ENCODE results near the gene HDAC4. TPM values are rescaled to one million over a fixed set of nuclear protein-coding genes. Genes with fewer than 3 reads are reported as not detected.

The HDAC4 gene
- total RNA-seq, 2 experiments from 2014 or later = 32.0 to 35.6 TPM

DNA sequence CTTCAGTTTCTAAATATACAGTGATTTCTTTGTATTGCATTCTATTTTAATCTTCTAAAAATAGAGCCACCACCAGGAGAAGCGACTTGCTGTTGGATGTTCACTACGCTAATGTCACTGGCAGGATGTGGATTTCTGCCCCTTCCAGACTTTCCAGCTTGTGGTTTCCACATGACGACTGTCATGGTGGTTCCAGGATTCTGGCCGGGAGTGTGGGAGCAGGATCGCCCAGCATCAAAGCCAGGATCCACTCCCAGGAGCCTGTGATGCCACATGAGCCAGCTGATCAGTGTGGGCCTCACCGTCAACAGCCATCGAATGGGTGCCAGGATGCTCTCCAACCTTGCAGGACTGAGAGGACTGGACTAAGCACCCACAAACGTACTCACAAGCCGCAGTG lies 148.8 kb downstream of the HDAC4 start:
- CTCF ChIA-PET = interaction anchor here (1.6 to 2.1 kb wide), 4 partner anchors 15 to 107 kb away, joined by 4 to 7 read pairs (median 5); no protein-coding TSS in a partner anchor
- H3K4me1 Mint-ChIP-seq (ENCODE audit: low read depth) = peaks cover 75% of the 10 kb centered on the region
- H3K4me3 Mint-ChIP-seq = no peak overlapping the region
- intact Hi-C loops (cut with micrococcal nuclease) = no loop called here
- H3K36me3 Mint-ChIP-seq (ENCODE audit: low read depth) = no peaks in the 10 kb centered on the region
- no peak for DNase-seq
- no peaks in the 10 kb centered on the region for H3K9me3 Mint-ChIP-seq
- no peaks in the 10 kb centered on the region for H3K27me3 Mint-ChIP-seq (ENCODE audit: low read depth)
- no peak overlapping the region for H3K27ac Mint-ChIP-seq

DNA sequence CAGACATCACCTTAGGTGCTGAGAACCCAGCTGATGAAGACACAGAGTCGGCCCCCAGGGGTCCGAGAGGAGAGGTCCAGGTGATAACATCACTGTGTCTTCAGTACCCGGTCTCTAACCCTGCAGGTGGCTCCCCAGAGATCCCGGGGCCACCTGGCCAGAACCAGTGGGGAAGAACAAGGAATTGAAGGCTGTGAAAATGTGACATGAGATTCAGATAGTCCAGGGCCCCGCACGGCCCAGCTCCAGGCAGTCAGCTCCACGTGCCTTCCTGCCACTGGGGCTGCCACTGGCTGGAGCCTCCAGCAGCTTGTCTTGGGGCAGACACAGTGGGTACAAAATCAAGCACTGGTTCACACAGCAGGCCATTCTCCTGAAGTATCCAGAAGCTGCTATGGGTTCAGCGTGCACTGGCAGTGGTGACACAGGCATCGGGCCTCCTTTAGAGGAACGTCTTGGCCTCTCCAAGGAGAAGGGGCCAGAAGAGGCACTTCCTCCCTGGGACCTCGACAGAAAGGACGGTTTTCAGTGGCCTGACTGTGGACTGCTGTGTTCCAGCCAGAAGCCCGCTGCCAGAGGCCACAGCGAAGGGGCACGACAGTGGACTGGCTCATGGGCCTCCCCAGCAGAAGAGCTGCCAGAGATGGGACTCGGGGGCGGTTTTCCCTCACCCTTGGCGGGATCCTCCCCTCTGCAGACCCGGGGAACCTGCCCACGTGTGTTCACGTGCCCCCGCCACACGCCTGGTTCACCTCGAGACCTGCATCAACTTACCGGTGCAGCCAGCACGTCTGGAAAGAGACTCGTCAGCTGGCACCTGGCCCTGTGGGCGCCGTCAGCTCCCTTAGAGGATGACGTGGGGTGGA lies 150.4 kb downstream of the HDAC4 start:
- CTCF ChIA-PET = interaction anchor here (0.8 to 2.1 kb wide), 4 partner anchors 13 to 34 kb away, joined by 3 to 6 read pairs (median 4); no protein-coding TSS in a partner anchor
- Mint-ChIP-seq H3K4me3 (no peak overlapping the region), H3K9me3 (no peaks in the 10 kb centered on the region), H3K27ac (no peak overlapping the region), H3K36me3 (ENCODE audit: low read depth) (no peaks in the 10 kb centered on the region), H3K4me1 (ENCODE audit: low read depth) (peaks cover 67% of the 10 kb centered on the region), H3K27me3 (ENCODE audit: low read depth) (no peaks in the 10 kb centered on the region)
- DNase-seq = no peak
- intact Hi-C loops (cut with micrococcal nuclease) = no loop called here

DNA sequence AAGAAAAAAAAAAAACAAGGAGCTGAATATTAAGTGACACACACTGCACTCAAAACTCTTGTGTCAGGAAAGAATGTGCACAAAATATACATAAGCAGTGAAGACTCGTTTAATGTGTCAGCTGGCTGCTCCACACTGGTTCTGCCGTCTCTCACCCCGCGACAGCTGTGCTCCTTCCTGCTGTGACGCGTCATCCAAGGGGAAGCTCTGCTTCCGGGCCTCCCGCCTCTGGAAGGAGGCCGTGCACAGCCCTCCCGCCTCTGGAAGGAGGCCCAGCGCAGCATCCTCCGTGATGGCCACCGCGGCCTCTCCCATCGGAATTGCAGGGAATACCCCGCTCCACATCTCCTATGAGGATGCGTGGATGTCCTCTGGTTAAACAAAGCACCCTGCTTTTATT lies 151.0 kb downstream of the HDAC4 start:
- Mint-ChIP-seq H3K27me3 (ENCODE audit: low read depth) (no peaks in the 10 kb centered on the region), H3K9me3 (no peaks in the 10 kb centered on the region), H3K4me1 (ENCODE audit: low read depth) (peaks cover 66% of the 10 kb centered on the region), H3K36me3 (ENCODE audit: low read depth) (no peaks in the 10 kb centered on the region), H3K27ac (no peak overlapping the region), H3K4me3 (no peak overlapping the region)
- CTCF ChIA-PET = no interaction called here
- DNase-seq = no peak
- intact Hi-C loops (cut with micrococcal nuclease) = no loop called here

DNA sequence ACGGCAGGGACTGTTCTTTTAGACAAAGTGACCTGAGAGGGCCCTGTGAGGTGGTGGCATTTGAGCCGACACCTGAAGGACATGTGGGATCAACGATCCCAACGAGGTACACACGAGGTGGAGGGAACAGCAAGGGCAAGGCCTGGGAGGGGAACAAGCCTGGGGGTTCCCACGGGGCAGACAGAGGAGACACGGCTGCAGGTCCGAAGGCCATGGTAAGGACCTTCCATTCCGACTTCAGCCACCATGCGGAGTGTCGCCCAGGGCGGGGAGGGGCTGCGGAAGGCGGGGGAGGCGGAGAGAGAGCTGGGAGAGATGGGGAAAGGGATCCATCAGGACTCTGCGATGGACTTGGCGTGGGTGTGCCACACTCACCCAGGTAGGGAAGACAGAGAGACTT lies 151.8 kb downstream of the HDAC4 start:
- peaks cover 60% of the 10 kb centered on the region for H3K4me1 Mint-ChIP-seq (ENCODE audit: low read depth)
- DNase-seq = no peak
- no peak overlapping the region for H3K4me3 Mint-ChIP-seq
- no peaks in the 10 kb centered on the region for H3K36me3 Mint-ChIP-seq (ENCODE audit: low read depth)
- H3K9me3 Mint-ChIP-seq = no peaks in the 10 kb centered on the region
- no peaks in the 10 kb centered on the region for H3K27me3 Mint-ChIP-seq (ENCODE audit: low read depth)
- CTCF ChIA-PET = no interaction called here
- H3K27ac Mint-ChIP-seq = no peak overlapping the region
- intact Hi-C loops (cut with micrococcal nuclease) = no loop called here

DNA sequence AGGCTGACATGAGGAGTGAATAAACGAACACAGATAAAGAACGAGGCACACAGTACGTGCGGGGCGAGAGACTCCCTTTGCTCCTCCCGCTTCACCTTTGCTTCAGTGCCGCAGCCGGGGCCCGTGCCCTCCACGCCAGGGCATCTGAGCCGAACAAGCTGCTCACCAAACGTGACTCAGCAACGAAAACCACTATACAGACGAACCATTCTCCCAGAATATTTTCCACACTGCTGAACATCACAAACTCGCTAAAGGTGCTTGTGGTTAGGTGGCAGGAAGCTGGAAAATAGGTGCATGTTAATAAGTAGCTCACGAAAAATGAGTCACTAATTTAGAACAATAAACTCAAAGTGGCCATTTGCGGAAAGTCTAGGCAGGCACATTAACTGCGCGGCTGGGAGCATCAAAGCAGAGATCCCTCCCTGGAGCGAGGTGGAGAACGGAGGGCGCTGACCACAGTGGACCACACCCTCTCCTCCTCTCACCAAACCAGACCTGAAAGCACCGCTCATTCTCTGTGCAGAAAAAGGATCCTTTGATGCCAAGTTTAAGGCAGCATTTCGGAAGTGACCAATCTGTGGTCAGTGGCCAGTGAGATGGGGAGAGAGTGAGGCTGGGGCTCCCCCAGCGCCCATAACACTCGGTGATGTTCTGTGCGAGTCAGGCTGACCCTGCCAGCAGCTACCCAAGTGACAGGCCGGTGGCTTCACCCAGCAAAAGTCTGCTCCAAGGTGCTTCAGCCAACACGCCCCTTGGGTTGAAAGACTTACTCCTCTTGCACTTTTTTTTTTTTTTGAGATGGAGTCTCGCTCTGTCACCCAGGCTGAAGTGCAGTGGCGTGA lies 153.2 kb downstream of the HDAC4 start:
- CTCF ChIA-PET = interaction anchor here (0.8 kb wide), 1 partner anchor 19 kb away, joined by 3 read pairs; no protein-coding TSS in a partner anchor

DNA sequence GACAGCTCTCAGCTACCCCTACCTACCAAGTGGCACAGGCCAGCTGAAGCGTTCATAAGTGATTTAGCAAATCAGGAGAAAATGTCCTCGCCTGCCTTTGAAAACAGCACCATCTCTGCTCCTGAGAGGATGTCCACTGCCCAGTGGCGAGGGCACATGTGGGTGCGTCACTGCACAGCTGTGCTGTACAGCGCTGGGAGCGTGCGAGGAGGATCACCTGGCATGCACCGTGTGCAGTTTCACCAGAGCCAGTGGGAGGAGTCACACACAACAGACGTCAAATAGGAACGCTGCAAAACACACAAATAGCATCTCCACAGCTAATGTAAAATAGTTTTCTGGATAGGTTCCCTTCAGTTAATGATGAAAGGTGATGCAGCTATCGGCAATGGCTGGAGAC lies 154.1 kb downstream of the HDAC4 start:
- DNase-seq = no peak
- no peaks in the 10 kb centered on the region for H3K9me3 Mint-ChIP-seq
- H3K4me3 Mint-ChIP-seq = no peak overlapping the region
- peaks cover 54% of the 10 kb centered on the region for H3K4me1 Mint-ChIP-seq (ENCODE audit: low read depth)
- no peaks in the 10 kb centered on the region for H3K36me3 Mint-ChIP-seq (ENCODE audit: low read depth)
- intact Hi-C loops (cut with micrococcal nuclease) = loop anchor here (1.0 kb wide), 1 partner anchor 12 kb away; no protein-coding TSS in a partner anchor
- H3K27me3 Mint-ChIP-seq (ENCODE audit: low read depth) = no peaks in the 10 kb centered on the region
- CTCF ChIA-PET = interaction anchor here (1.1 kb wide), 1 partner anchor 21 kb away, joined by 4 read pairs; no protein-coding TSS in a partner anchor
- H3K27ac Mint-ChIP-seq = no peak overlapping the region

More for the DNA sequence above, 153.2 kb downstream of the HDAC4 start:
- intact Hi-C loops (cut with micrococcal nuclease) = loop anchor here (1.0 kb wide), 1 partner anchor 11 kb away; no protein-coding TSS in a partner anchor
- H3K4me1 Mint-ChIP-seq (ENCODE audit: low read depth) = peaks cover 57% of the 10 kb centered on the region
- H3K36me3 Mint-ChIP-seq (ENCODE audit: low read depth) = no peaks in the 10 kb centered on the region
- H3K9me3 Mint-ChIP-seq = no peaks in the 10 kb centered on the region
- peak overlapping the region; percentile 12 for H3K27ac Mint-ChIP-seq
- H3K4me3 Mint-ChIP-seq = no peak overlapping the region
- no peaks in the 10 kb centered on the region for H3K27me3 Mint-ChIP-seq (ENCODE audit: low read depth)
- peak; percentile 61 for DNase-seq

DNA sequence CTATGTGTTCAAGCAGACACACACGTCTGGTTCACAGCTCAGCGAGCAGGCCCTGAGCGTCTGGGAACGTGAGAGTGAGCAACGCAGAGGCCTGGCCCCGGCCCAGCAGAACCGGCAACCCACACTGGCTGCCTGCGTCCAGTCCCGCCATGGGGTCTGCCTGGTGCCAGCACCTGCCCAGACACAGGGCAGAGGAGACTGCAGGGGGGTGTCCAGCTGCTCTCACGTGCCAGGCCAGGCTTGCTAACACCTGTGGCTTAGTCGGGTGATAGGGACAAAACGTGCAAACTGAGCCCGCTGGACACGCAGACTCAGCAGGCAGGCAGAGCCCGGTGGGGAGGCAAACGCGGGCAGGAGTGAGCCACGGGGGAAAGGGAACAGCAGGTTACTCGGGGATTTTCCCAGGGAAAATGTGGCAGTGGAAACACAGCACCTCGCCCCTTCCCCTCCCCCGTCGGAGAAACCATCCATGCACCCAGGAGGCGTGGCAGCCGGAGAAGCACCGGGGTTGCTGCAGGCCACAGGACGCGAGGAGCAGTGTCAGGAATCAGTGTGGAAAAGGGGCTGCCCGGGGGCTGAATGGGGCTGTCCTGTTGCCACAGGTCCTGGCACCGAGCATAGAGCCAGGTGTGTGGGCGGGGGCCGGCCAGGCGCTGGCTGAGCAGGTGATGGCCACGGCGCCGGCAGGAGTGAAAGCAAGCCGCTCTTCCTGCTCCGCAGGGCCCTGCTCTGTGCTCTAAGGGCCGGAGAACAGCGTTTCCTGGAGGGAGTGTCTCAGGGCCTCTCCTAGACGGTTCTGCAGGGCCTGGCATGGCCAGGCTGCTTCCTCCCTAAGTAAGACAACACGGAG lies 154.7 kb downstream of the HDAC4 start:
- intact Hi-C loops (cut with micrococcal nuclease) = no loop called here
- Mint-ChIP-seq H3K27me3 (ENCODE audit: low read depth) (no peaks in the 10 kb centered on the region), H3K27ac (no peak overlapping the region), H3K4me3 (no peak overlapping the region), H3K9me3 (no peaks in the 10 kb centered on the region), H3K36me3 (ENCODE audit: low read depth) (no peaks in the 10 kb centered on the region), H3K4me1 (ENCODE audit: low read depth) (peaks cover 56% of the 10 kb centered on the region)
- CTCF ChIA-PET = interaction anchor here (1.1 kb wide), 1 partner anchor 22 kb away, joined by 4 read pairs; no protein-coding TSS in a partner anchor
- DNase-seq = no peak

DNA sequence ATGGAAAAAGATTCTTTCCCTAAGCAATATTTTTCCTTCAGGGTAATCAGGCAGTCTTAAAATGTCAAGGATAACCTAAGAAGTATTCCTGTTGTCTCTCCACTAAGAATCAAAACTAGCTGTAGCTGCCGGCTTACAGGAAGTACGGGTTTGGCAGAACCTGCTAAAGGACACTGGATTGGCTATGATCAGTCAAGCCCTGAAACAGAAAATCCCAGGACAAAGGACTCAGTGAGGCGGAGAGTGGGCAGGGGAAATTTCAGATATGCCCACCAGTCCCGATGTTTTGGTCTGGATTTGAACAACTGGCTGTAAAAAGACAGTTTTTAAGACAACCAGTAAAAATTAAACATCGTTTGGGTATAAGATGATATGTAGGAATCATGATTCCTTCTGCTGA lies 155.7 kb downstream of the HDAC4 start:
- intact Hi-C loops (cut with micrococcal nuclease) = no loop called here
- H3K9me3 Mint-ChIP-seq = no peaks in the 10 kb centered on the region
- H3K4me3 Mint-ChIP-seq = no peak overlapping the region
- H3K27me3 Mint-ChIP-seq (ENCODE audit: low read depth) = no peaks in the 10 kb centered on the region
- no peak for DNase-seq
- CTCF ChIA-PET = no interaction called here
- H3K36me3 Mint-ChIP-seq (ENCODE audit: low read depth) = peaks cover 1% of the 10 kb centered on the region
- H3K27ac Mint-ChIP-seq = no peak overlapping the region
- peaks cover 65% of the 10 kb centered on the region for H3K4me1 Mint-ChIP-seq (ENCODE audit: low read depth)

DNA sequence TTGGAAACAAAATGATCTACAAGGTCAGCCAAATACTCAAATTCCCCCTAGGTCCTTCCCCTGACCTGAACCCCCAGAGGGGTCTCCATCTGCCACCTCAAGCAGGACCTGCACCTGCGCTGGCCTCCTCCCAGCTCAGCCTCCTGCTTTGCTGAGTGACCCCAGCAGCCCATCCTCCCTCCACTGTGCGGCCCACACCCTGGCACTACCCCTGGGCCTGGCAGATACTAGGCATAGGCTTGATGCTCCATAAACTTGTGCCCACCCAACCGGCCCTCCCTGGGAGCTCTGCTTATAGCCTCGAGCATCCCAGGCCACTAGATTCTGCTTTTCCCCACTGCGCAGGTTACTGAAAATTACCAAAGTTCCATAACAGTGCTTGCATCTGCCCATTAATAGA lies 156.2 kb downstream of the HDAC4 start:
- Mint-ChIP-seq H3K27ac (no peak overlapping the region), H3K9me3 (no peaks in the 10 kb centered on the region), H3K27me3 (ENCODE audit: low read depth) (no peaks in the 10 kb centered on the region), H3K4me1 (ENCODE audit: low read depth) (peaks cover 68% of the 10 kb centered on the region), H3K36me3 (ENCODE audit: low read depth) (peaks cover 1% of the 10 kb centered on the region), H3K4me3 (no peak overlapping the region)
- intact Hi-C loops (cut with micrococcal nuclease) = no loop called here
- no peak for DNase-seq
- CTCF ChIA-PET = no interaction called here

DNA sequence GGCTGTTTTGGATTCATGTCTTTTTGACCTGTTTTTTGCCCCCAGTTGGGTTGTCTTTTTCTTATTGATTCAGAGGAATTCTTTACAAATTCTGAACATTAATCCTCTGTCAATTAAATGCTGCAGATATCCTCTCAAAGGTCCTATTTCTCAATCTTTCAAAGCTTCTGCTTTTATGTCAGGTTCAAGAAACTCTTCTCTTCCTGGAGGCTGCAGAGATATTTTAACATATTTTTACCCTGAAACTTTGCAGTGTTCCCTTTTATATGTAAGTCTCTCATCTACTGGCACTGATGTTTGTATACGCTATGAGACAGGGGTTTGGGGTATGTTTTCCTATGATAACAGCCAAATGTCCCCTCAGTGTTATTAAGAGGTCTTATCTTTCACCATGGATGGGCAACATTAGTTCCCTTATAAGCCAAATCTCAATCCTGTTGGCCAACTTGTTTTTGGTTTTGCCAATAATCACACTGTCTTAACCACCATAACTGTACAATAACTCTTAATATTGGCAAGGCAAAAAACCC lies 159.3 kb downstream of the HDAC4 start:
- H3K9me3 Mint-ChIP-seq = no peaks in the 10 kb centered on the region
- no peak overlapping the region for H3K4me3 Mint-ChIP-seq
- DNase-seq = no peak
- peak overlapping the region; percentile 37 for H3K27ac Mint-ChIP-seq
- peaks cover 1% of the 10 kb centered on the region for H3K36me3 Mint-ChIP-seq (ENCODE audit: low read depth)
- CTCF ChIA-PET = no interaction called here
- no peaks in the 10 kb centered on the region for H3K27me3 Mint-ChIP-seq (ENCODE audit: low read depth)
- peaks cover 60% of the 10 kb centered on the region for H3K4me1 Mint-ChIP-seq (ENCODE audit: low read depth)
- intact Hi-C loops (cut with micrococcal nuclease) = no loop called here

DNA sequence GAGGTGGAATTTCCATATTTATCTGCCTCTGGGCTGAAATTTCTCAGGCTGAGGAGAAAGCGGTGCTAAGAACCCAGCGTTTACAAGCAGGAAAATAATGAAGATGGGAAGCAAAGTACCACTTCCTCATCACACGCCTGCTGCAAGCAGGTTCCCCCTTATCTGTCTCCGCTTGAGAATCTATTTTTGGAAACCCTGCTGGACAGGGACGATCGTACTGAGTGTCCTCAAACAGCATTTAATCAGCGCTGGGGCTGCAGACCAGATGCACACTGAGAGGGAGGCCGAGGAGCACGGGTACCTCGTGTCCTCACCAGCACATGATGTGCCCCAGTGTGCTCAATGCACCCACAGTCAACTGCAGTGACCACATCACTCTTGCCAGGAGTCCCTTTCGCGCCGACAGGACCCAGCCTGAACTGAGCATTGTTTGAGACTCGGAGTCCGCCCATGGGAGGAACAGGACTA lies 160.4 kb downstream of the HDAC4 start:
- no peak overlapping the region for H3K4me3 Mint-ChIP-seq
- DNase-seq = no peak
- H3K27ac Mint-ChIP-seq = no peak overlapping the region
- H3K36me3 Mint-ChIP-seq (ENCODE audit: low read depth) = peaks cover 1% of the 10 kb centered on the region
- intact Hi-C loops (cut with micrococcal nuclease) = no loop called here
- H3K4me1 Mint-ChIP-seq (ENCODE audit: low read depth) = peaks cover 59% of the 10 kb centered on the region
- no peaks in the 10 kb centered on the region for H3K9me3 Mint-ChIP-seq
- no peaks in the 10 kb centered on the region for H3K27me3 Mint-ChIP-seq (ENCODE audit: low read depth)
- CTCF ChIA-PET = no interaction called here
